DND-41 (cell line): ENCODE data around the gene TMEM107.
A peak's percentile ranks its signal among the peaks of the same experiment; 100 is the strongest.

ENCODE experiments used
- ATAC-seq: fragments of 200-7000 bp; cut with Tn5 transposase; 3 replicates; pipeline ENCODE4 v1.9.1; 2021; ENCODE audit warnings: low read depth; ENCODE audit not compliant: insufficient read depth
- DNase-seq: peaks from one replicate; pipeline ENCODE4 v3.0.0-alpha.2; 2020
- H2AFZ ChIP-seq: 2 replicates; pipeline ENCODE4 v1.6.0; 2012; ENCODE audit warnings: low read depth, low read length
- H3K27ac ChIP-seq: 2 replicates; pipeline ENCODE4 v1.5.1; 2012; ENCODE audit warnings: low read length, inconsistent platforms
- H3K27me3 ChIP-seq: fragments of 200-600 bp; sonication (generic); 2 replicates; pipeline ENCODE4 v1.6.0; 2012; ENCODE audit warnings: low read length, mild to moderate bottlenecking, inconsistent platforms; ENCODE audit not compliant: insufficient read depth, poor library complexity
- H3K36me3 ChIP-seq: 2 replicates; pipeline ENCODE4 v1.5.1; 2012; ENCODE audit warnings: low read length, inconsistent platforms; ENCODE audit not compliant: insufficient read depth
- H3K4me1 ChIP-seq: 2 replicates; pipeline ENCODE4 v1.5.1; 2012; ENCODE audit warnings: mild to moderate bottlenecking, low read length; ENCODE audit not compliant: insufficient read depth
- H3K4me2 ChIP-seq: 2 replicates; pipeline ENCODE4 v1.6.0; 2012; ENCODE audit warnings: mild to moderate bottlenecking, moderate library complexity, low read length, inconsistent platforms; ENCODE audit not compliant: insufficient read depth
- H3K4me3 ChIP-seq, 2 experiments: fragments of 200-600 bp in 1 of 2; shearing (Covaris generic) in 1 of 2; 2 replicates each; pipeline ENCODE4 v1.5.1; 2012 to 2016; ENCODE audit warnings: inconsistent platforms in 2 of 2, low read length in 2 of 2, mild to moderate bottlenecking in 2 of 2, low read depth in 1 of 2, moderate library complexity in 1 of 2
- H3K79me2 ChIP-seq: 2 replicates; pipeline ENCODE4 v1.6.0; 2012; ENCODE audit warnings: low read length, inconsistent platforms; ENCODE audit not compliant: insufficient read depth
- H3K9ac ChIP-seq: 2 replicates; pipeline ENCODE4 v1.6.0; 2012; ENCODE audit warnings: low read depth, mild to moderate bottlenecking, inconsistent platforms, low read length, moderate library complexity
- H3K9me3 ChIP-seq: 2 replicates; pipeline ENCODE4 v1.5.1; 2012; ENCODE audit warnings: low read length, moderate library complexity, mild to moderate bottlenecking, inconsistent platforms; ENCODE audit not compliant: insufficient read depth, severe bottlenecking
- H4K20me1 ChIP-seq: 2 replicates; pipeline ENCODE4 v1.6.0; 2012; ENCODE audit warnings: low read length; ENCODE audit not compliant: insufficient read depth
- CTCF ChIP-seq: IDR thresholded peaks from 2 replicates; pipeline ENCODE4 v1.5.1; 2012; ENCODE audit warnings: borderline replicate concordance, low read length, moderate library complexity, mild to moderate bottlenecking; ENCODE audit not compliant: poor library complexity, severe bottlenecking; ENCODE audit errors: extremely low read depth
- EZH2 ChIP-seq: IDR thresholded peaks from 3 replicates; pipeline ENCODE4 v1.6.1; 2012; ENCODE audit warnings: borderline replicate concordance, low read depth, mild to moderate bottlenecking, moderate library complexity, low read length, inconsistent platforms; ENCODE audit not compliant: severe bottlenecking

Gene TMEM107

GRCh38 chr17:8124350-8125153, 51.6 kb downstream of the TMEM107 start:
- peaks cover 46% of the 10 kb centered on the region for H3K27me3 ChIP-seq
- H4K20me1 ChIP-seq: peaks cover 30% of the 10 kb centered on the region; the same call in 1 of the 2 replicates
- H3K4me1 ChIP-seq: peaks cover 74% of the 10 kb centered on the region
- H3K79me2 ChIP-seq: no peaks in the 10 kb centered on the region
- H3K9ac ChIP-seq: peak overlapping the region; percentile 56; the same call in 1 of the 2 replicates
- H3K9me3 ChIP-seq: no peaks in the 10 kb centered on the region
- H3K4me3 ChIP-seq: peak overlapping the region; percentile 33 to 96; a peak in 2 of 4 replicates
- no peak overlapping the region for H3K27ac ChIP-seq
- no peak for TF ChIP-seq EZH2
- no peak for TF ChIP-seq CTCF
- peak overlapping the region; percentile 60; the same call in 1 of the 2 replicates for H2AFZ ChIP-seq
- H3K4me2 ChIP-seq: peak overlapping the region; percentile 91
- no peaks in the 10 kb centered on the region for H3K36me3 ChIP-seq
- ATAC-seq (no peak), DNase-seq (no peak)

GRCh38 chr17:8123695-8124349, 52.4 kb downstream of the TMEM107 start, which contains the start of gene HES7:
HES7 (minus strand) TSS chr17:8124106; CDS start chr17:8124084, 22 bp downstream.
- Histone ChIP-seq H3K9ac (peak within 1 kb of the TSS; percentile 56; the same call in 1 of the 2 replicates), H3K36me3 (no peaks in the 10 kb centered on the region), H3K4me3 (peak within 1 kb of the TSS in 1 of 2 experiments; percentile 96; a peak in 2 of 4 replicates), H3K27me3 (peaks cover 46% of the 10 kb centered on the region), H3K4me1 (peaks cover 78% of the 10 kb centered on the region), H2AFZ (peak within 1 kb of the TSS; percentile 60; the same call in 1 of the 2 replicates), H4K20me1 (peaks cover 30% of the 10 kb centered on the region; the same call in 1 of the 2 replicates), H3K79me2 (no peaks in the 10 kb centered on the region), H3K4me2 (peak within 1 kb of the TSS; percentile 100), H3K9me3 (no peaks in the 10 kb centered on the region), H3K27ac (no peak within 1 kb of the TSS)
- no peak for TF ChIP-seq EZH2
- TF ChIP-seq CTCF: no peak
- ATAC-seq (no peak), DNase-seq (no peak)

GRCh38 chr17:8122924-8123694, 53.1 kb downstream of the TMEM107 start:
- Histone ChIP-seq H3K9ac (no peak overlapping the region), H3K27me3 (peaks cover 46% of the 10 kb centered on the region)
- peak; percentile 29 for DNase-seq

More at GRCh38 chr17:8122924-8123694, 53.1 kb downstream of the TMEM107 start:
- Histone ChIP-seq H3K4me3 (no peak overlapping the region), H2AFZ (no peak overlapping the region), H3K36me3 (no peaks in the 10 kb centered on the region), H4K20me1 (peaks cover 30% of the 10 kb centered on the region; the same call in 1 of the 2 replicates), H3K9me3 (no peaks in the 10 kb centered on the region), H3K27ac (no peak overlapping the region), H3K4me1 (peaks cover 85% of the 10 kb centered on the region), H3K79me2 (no peaks in the 10 kb centered on the region), H3K4me2 (peak overlapping the region; percentile 100)
- ATAC-seq: no peak
- no peak for TF ChIP-seq CTCF
- peak; percentile 93 for TF ChIP-seq EZH2
